ENCODE results near the gene RABEP2.
"Not testable (repeated sequence)": the region's sequence is repeated elsewhere in the genome, so short reads cannot be mapped to it uniquely, and the experiment has no call there.

The RABEP2 gene

DNA sequence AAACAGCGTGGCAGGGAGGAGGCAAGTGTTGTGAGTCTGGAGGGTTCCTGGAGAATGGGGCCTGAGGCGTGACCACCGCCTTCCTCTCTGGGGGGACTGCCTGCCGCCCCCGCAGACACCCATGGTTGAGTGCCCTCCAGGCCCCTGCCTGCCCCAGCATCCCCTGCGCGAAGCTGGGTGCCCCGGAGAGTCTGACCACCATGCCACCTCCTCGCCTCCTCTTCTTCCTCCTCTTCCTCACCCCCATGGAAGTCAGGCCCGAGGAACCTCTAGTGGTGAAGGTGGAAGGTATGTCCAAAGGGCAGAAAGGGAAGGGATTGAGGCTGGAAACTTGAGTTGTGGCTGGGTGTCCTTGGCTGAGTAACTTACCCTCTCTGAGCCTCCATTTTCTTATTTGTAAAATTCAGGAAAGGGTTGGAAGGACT is 6.8 kb upstream of the RABEP2 start, which contains the start of gene CD19:
TSS of gene CD19 (plus strand) at position 171 of the 425 bp plus-strand sequence. CDS start at position 201, 30 bp downstream.
- DNase-seq: no peak

- no peak for DNase-seq
These were observed 5.6 kb upstream of the RABEP2 start for GRCh38 chr16:28930652-28931051.

DNA sequence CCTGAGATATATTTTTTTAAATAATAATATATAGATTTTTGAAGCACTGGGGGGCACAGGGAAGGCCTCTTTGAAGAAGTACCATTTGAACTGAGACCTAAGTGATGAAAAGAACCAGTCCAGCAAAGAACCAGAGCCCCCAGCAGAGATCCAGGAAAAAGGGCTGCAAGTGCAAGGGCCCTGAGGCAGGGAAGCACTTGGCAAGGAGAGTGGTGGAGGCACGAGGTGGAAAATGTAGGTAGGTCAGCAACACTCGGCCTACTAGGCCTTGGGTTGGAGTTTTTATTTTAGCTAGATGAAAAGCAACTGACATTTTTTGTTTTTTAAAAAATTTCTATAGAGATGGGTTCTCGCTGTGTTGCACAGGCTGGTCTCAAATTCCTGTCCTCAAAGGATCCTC is 5.2 kb upstream of the RABEP2 start:
- no peak for DNase-seq

DNA sequence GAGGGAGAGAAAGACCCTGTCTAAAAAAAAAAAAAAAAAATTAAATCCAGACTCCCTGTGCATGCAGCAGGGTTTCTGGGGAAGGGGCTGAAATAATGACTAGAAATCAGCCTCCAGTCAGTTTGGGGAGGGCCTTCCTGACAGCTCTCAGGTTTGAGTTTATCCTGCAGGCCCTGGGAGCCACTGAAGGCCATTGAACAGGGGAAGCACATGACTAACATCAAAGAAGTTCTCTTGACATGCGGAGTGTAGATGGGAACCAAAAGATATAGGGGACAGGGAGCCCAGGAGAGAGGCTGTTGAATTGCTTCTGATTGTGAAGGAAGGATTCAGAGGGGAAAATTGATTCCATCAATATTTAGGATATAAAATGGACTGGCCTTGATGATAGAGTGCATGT is 2.8 kb upstream of the RABEP2 start:
- no peak for DNase-seq

DNA sequence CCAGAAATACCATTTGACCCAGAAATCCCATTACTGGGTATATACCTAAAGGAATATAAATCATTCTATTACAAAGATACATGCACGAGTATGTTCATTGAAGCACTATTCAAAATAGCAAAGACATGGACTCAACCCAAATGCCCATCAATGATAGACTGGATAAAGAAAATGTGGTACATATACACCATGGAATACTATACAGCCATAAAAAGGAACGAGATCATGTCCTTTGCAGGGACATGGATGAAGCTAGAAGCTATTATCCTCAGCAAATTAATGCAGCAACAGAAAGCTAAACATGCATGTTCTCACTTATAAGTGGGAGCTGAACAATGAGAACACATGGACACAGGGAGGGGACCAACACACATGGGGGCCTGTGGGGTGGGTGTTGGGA is 1.2 kb upstream of the RABEP2 start:
- not testable (repeated sequence) for DNase-seq

- DNase-seq: peak; percentile 85
These were observed 569 bp upstream of the RABEP2 start for GRCh38 chr16:28925386-28926228.

GRCh38 chr16:28924399-28924761 is 658 bp downstream of the RABEP2 start:
- no peak for DNase-seq

GRCh38 chr16:28923652-28924398 is 1.2 kb downstream of the RABEP2 start:
- DNase-seq: no peak

DNA sequence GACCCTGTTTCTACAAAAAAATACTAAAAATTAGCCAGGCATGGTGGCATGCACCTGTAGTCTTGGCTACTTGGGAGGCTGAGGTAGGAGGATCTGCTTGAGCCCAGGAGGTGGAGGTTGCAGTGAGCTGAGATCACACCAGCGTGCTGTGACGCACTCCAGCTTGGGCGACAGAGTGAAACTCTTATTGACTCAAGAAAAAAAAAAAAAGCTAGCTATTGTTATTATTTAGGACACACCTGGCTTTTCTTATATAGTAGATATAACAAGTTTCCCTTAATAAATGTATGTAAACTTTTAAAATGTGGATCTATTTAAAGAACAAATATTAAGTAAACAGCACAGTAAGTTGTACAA is 1.8 kb downstream of the RABEP2 start:
- DNase-seq: no peak

DNA sequence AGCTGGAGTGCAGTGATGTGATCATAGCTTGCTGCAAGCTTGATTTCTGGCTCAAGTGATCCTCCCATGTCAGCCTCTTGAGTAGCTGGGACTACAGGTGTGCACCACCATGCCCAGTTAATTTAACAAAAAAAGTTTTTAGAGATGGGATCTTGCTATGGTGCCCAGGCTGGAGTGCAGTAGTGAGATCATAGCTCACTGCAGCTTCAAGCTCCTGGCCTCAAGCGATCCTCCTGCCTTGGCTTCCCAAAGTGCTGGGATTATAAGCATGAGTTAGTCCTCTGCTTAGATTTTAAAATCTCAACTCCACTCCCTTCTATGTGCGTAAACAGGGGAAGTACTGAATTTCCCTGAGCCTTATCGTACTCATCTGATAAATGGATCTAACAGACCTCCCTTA is 6.3 kb downstream of the RABEP2 start:
- DNase-seq: no peak

- DNase-seq: no peak
These were observed 7.9 kb downstream of the RABEP2 start for GRCh38 chr16:28917095-28917494.

DNA sequence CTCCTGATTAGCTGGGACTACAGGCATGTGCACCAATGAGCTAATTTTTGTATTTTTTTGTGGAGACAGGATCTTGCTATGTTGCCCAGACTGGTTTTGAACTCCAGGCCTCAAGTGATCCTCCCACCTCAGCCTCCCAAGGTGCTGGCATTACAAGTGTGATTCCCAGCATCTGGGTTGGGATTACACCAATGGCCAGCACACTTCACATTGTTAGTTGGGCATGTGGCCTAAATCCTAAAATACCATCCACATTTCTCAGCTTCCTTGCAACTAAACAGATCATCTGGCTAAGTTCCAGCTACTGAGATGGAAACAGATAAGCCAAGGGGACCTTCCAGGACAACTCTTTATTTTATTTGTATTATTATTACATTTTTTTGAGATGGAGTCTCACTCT is 9.9 kb downstream of the RABEP2 start:
- no peak for DNase-seq

DNA sequence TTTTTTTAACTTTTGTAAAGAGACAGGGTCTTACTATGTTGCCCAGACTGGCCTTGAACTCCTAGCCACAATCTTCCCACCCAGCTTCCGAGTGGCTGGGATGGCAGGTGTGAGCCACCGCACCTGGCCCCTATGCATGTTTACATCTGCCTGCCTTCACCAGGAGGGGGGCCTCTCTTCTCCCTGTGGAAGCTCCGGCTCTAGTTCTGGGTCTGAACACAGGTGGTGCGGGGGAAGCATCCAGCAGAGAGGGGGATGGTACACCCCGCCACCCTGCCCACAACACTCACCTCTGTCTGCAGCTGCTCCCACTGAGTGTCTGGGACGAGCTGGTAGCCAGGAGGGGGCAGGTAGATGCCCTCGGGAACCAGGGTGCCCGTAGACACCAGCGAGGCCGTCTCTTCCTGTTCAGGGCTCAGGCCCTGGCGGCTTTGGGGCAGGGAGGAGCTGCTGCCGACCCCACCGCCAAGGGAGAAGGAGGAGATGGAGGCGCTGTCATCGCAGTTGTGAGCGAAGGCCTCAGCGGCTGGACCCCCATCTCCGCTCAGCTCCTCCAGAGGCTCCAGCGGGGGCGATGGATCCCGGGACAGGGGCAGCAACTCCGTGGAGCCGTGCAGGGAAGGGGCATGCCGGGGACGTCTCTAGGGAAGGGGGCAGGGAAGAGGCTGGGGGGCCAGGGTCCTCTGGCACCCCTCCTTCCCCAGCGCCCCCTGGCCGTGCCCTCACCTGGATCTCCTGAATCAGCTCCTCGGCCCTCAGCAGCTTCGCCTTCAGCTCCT is 10.9 kb downstream of the RABEP2 start:
- DNase-seq: no peak

GRCh38 chr16:28912558-28912957 is 12.5 kb downstream of the RABEP2 start:
- DNase-seq: no peak

DNA sequence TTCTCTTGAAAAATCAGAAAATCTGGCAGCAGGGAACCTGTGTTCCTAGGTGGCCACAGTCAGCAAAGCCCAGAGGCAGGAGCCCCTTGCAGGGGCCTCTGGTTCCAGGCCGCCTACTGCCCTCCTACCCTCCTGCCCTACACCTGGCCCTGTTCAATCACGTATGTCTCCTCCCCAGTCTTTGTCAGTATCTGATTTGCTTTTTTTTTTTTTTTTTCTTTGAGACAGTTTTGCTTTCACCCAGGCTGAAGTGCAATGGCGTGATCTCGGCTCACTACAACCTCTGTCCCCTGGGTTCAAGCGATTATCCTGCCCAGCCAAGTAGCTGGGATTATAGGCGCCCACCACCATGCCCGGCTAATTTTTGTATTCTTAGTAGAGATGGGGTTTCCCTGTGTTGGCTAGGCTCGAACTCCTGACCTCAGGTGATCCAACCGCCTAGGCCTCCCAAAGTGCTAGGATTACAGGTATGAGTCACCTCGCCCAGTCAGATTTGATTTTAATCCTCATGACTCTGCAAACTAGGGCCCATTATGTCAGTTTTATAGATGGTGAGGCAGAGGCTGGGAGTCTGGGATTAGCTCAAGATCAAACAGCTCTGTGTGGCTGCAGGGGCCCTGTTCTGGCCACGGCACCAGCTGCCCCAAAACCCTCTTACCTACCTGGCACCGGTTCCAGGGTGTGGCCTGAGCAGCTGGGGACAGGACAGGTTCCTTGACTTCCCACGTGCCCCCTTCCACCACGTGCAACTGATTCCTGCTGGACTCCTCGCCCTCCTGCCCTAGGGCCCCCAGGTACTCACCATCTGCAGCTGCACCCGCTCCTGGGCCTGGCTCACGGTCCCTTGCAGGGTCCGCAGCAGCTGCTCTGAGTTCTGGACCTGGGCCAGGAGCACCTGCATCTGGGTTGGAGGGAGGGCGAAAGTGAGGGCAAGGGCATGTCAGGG is 14.7 kb downstream of the RABEP2 start:
- DNase-seq: no peak

DNA sequence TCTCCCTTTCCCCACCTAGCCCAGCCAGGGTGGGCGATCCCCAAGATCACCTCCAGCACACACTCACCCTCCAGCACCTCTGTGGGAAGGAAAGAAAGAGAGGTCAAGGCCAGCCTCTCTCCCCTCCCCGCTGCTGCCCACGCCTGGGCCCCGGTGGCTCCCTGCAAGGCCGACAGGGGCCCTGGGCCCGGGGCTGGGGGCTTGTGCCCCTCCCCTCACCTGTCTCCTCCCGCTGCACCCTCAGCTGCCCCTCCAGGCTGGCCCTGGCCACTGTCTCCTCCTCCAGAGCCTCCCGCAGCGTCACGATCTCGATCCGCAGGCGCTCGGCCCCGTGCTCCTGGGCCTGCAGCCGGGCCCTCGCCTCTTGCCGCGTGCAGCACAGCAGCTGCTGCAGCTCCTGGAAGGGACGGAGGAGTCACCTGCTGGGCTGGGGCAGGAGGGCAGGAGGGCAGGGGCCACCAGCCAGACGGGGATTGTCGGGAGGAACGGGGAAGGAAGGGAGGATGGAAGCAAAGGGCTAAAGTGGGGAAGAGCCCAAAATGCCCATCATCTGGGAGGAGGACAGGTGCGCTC is 19.2 kb downstream of the RABEP2 start:
- no peak for DNase-seq

DNA sequence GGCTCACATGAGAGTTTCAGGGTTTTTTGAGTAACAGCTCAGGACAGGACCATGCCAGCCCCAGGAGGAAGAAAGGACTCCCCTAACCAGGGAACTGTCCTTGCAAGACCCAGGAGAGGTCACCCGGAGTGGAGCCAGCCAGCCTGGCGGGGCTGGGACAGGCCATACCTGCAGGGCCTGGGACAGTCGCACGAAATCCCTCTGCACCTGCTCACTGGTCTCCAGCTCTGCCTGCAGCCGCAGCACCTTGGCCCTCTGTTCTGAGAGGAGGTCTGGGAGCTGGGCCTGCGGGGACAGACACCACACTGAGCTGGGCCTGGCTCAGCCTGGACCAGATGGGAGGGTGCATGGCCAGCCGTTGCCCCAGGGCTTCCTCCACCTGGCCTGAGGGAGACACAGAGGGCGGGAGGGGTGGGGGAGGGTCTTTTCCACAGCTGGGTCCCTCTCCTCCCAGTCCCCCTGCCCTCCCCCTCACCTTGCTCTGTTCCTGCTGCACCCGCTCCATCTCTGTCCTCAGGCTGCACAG is 19.7 kb downstream of the RABEP2 start:
- DNase-seq: no peak

- DNase-seq: no peak
These were observed 20.2 kb downstream of the RABEP2 start for GRCh38 chr16:28904828-28905227.

GRCh38 chr16:28904363-28904762 is 20.7 kb downstream of the RABEP2 start:
- no peak for DNase-seq

GRCh38 chr16:28903344-28904042 is 21.5 kb downstream of the RABEP2 start:
- no peak for DNase-seq

GRCh38 chr16:28902909-28903308 is 22.1 kb downstream of the RABEP2 start:
- no peak for DNase-seq

All from stimulated activated CD4-positive, alpha-beta T cell treated with anti-CD3 and anti-CD28 coated beads, Interleukin-4, amount 100 ng/mL, for 24 hours (primary cell).